ENCODE measurements around the gene SLX9. TPM values are rescaled to one million over a fixed set of nuclear protein-coding genes. Genes with fewer than 3 reads are reported as not detected.

Gene SLX9
- total RNA-seq, 1 donor from 2014 or later, result 83.4 TPM

GRCh38 chr21:44913425-44914175 is 26.2 kb upstream of the SLX9 start:
- no peaks in the 10 kb centered on the region for H3K27me3 Mint-ChIP-seq (ENCODE audit: insufficient read depth)
- H3K36me3 Mint-ChIP-seq (ENCODE audit: low read depth), result peaks cover 36% of the 10 kb centered on the region
- H3K9me3 Mint-ChIP-seq, result no peaks in the 10 kb centered on the region
- H3K4me3 Mint-ChIP-seq, result peak overlapping the region; percentile 85
- intact Hi-C loops (cut with micrococcal nuclease), result loop anchor here (1.0 kb wide), 2 partner anchors 13 to 38 kb away; no protein-coding TSS in a partner anchor
- H3K27ac Mint-ChIP-seq, result peak overlapping the region; percentile 99
- peaks cover 81% of the 10 kb centered on the region for H3K4me1 Mint-ChIP-seq (ENCODE audit: low read depth)
- no peak for DNase-seq (ENCODE audit: low spot score)

- Mint-ChIP-seq H3K4me1 (ENCODE audit: low read depth) (peaks cover 78% of the 10 kb centered on the region), H3K27me3 (ENCODE audit: insufficient read depth) (no peaks in the 10 kb centered on the region), H3K27ac (peak overlapping the region; percentile 99), H3K36me3 (ENCODE audit: low read depth) (peaks cover 33% of the 10 kb centered on the region), H3K9me3 (no peaks in the 10 kb centered on the region), H3K4me3 (peak overlapping the region; percentile 85)
- DNase-seq (ENCODE audit: low spot score), result peak; percentile 72
- intact Hi-C loops (cut with micrococcal nuclease), result loop anchor here (1.0 kb wide), 2 partner anchors 12 to 39 kb away; no protein-coding TSS in a partner anchor
Measured at GRCh38 chr21:44914176-44914874, 25.5 kb upstream of the SLX9 start.

GRCh38 chr21:44916965-44917364 is 22.9 kb upstream of the SLX9 start:
- no peaks in the 10 kb centered on the region for H3K27me3 Mint-ChIP-seq (ENCODE audit: insufficient read depth)
- H3K4me1 Mint-ChIP-seq (ENCODE audit: low read depth), result peaks cover 76% of the 10 kb centered on the region
- DNase-seq (ENCODE audit: low spot score), result no peak
- intact Hi-C loops (cut with micrococcal nuclease), result no loop called here
- peak overlapping the region; percentile 99 for H3K4me3 Mint-ChIP-seq
- no peaks in the 10 kb centered on the region for H3K9me3 Mint-ChIP-seq
- H3K27ac Mint-ChIP-seq, result peak overlapping the region; percentile 31
- H3K36me3 Mint-ChIP-seq (ENCODE audit: low read depth), result peaks cover 32% of the 10 kb centered on the region

- peaks cover 75% of the 10 kb centered on the region for H3K4me1 Mint-ChIP-seq (ENCODE audit: low read depth)
- no peaks in the 10 kb centered on the region for H3K9me3 Mint-ChIP-seq
- intact Hi-C loops (cut with micrococcal nuclease), result no loop called here
- H3K36me3 Mint-ChIP-seq (ENCODE audit: low read depth), result peaks cover 32% of the 10 kb centered on the region
- H3K27ac Mint-ChIP-seq, result peak overlapping the region; percentile 71
- DNase-seq (ENCODE audit: low spot score), result no peak
- H3K27me3 Mint-ChIP-seq (ENCODE audit: insufficient read depth), result no peaks in the 10 kb centered on the region
- H3K4me3 Mint-ChIP-seq, result peak overlapping the region; percentile 99
Measured at GRCh38 chr21:44917446-44918106, 22.3 kb upstream of the SLX9 start.

DNA sequence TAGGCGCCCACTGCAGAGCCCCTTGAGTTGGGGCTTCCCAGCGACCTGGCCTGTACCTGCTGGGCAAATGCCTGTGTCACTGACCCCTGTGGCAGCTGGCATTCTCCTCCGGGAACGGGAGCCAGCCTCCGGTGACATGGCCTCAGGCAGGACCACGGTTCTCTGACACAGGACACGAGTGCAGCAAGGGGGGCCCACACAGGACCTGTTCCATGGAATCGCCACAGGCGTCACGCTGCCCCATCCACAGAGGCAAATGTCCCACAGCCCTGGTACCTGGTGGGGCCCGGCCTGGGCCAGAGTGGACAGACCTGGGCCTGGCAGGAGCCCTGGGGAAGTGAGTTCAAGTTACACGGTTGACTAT is 21.7 kb upstream of the SLX9 start:
- intact Hi-C loops (cut with micrococcal nuclease), result no loop called here
- no peaks in the 10 kb centered on the region for H3K27me3 Mint-ChIP-seq (ENCODE audit: insufficient read depth)
- peaks cover 80% of the 10 kb centered on the region for H3K4me1 Mint-ChIP-seq (ENCODE audit: low read depth)
- peaks cover 35% of the 10 kb centered on the region for H3K36me3 Mint-ChIP-seq (ENCODE audit: low read depth)
- no peak for DNase-seq (ENCODE audit: low spot score)
- no peaks in the 10 kb centered on the region for H3K9me3 Mint-ChIP-seq
- H3K27ac Mint-ChIP-seq, result no peak overlapping the region
- H3K4me3 Mint-ChIP-seq, result peak overlapping the region; percentile 99

- Mint-ChIP-seq H3K27ac (peak overlapping the region; percentile 85), H3K9me3 (no peaks in the 10 kb centered on the region), H3K4me3 (peak overlapping the region; percentile 99), H3K27me3 (ENCODE audit: insufficient read depth) (no peaks in the 10 kb centered on the region), H3K4me1 (ENCODE audit: low read depth) (peaks cover 85% of the 10 kb centered on the region), H3K36me3 (ENCODE audit: low read depth) (peaks cover 35% of the 10 kb centered on the region)
- no peak for DNase-seq (ENCODE audit: low spot score)
- intact Hi-C loops (cut with micrococcal nuclease), result no loop called here
Measured at GRCh38 chr21:44918581-44919033, 21.2 kb upstream of the SLX9 start.

DNA sequence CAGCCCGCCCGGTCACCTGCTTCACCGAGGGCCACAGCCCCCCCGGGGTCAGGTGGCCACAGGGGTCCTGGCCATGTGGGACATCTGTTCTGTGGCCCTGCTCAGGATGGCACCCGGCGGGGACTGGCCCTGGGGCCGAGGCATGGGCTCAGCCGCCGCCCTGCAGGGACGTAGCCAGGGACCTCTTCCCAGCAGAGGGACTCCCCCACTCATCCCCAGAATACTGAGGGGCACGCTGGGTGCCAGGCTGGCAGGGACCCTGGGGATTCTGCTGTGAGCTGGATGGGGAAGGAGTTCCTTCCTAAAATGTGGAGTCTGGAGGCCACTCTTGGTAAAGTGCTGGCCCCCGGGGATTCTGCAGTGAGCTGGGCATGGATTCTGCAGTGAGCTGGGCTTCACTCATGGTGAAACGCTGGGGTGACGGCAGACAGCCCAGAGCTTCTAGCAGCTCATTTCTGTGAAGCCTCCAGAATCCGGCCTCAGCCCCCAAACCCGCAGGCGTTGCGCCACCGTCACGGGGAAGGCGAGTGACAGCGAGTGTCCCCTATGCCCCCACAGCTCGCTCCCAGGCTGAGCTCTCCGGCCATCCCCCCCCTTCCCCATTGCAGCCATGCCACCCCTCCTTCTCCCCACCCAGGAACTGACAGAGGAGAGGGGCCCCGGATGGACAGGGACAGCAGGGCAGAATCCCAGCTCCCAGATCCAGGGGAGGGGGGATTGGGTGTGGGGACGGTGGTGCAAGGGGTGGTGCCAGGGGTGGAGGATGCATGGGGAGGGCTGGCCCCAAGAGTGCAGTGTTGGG is 20.5 kb upstream of the SLX9 start:
- H3K4me3 Mint-ChIP-seq, result peak overlapping the region; percentile 99
- no peaks in the 10 kb centered on the region for H3K9me3 Mint-ChIP-seq
- H3K27ac Mint-ChIP-seq, result peak overlapping the region; percentile 93
- peaks cover 86% of the 10 kb centered on the region for H3K4me1 Mint-ChIP-seq (ENCODE audit: low read depth)
- peaks cover 33% of the 10 kb centered on the region for H3K36me3 Mint-ChIP-seq (ENCODE audit: low read depth)
- intact Hi-C loops (cut with micrococcal nuclease), result no loop called here
- no peaks in the 10 kb centered on the region for H3K27me3 Mint-ChIP-seq (ENCODE audit: insufficient read depth)
- DNase-seq (ENCODE audit: low spot score), result no peak

- no peak for DNase-seq (ENCODE audit: low spot score)
- Mint-ChIP-seq H3K27me3 (ENCODE audit: insufficient read depth) (no peaks in the 10 kb centered on the region), H3K9me3 (no peaks in the 10 kb centered on the region), H3K4me3 (peak overlapping the region; percentile 99), H3K4me1 (ENCODE audit: low read depth) (peaks cover 86% of the 10 kb centered on the region), H3K36me3 (ENCODE audit: low read depth) (peaks cover 33% of the 10 kb centered on the region), H3K27ac (peak overlapping the region; percentile 93)
- intact Hi-C loops (cut with micrococcal nuclease), result loop anchor here (1.0 to 5.0 kb wide), 3 partner anchors 10 to 908 kb away; partner anchors contain the start of gene TRAPPC10
Measured at GRCh38 chr21:44919913-44920693, 19.7 kb upstream of the SLX9 start.

DNA sequence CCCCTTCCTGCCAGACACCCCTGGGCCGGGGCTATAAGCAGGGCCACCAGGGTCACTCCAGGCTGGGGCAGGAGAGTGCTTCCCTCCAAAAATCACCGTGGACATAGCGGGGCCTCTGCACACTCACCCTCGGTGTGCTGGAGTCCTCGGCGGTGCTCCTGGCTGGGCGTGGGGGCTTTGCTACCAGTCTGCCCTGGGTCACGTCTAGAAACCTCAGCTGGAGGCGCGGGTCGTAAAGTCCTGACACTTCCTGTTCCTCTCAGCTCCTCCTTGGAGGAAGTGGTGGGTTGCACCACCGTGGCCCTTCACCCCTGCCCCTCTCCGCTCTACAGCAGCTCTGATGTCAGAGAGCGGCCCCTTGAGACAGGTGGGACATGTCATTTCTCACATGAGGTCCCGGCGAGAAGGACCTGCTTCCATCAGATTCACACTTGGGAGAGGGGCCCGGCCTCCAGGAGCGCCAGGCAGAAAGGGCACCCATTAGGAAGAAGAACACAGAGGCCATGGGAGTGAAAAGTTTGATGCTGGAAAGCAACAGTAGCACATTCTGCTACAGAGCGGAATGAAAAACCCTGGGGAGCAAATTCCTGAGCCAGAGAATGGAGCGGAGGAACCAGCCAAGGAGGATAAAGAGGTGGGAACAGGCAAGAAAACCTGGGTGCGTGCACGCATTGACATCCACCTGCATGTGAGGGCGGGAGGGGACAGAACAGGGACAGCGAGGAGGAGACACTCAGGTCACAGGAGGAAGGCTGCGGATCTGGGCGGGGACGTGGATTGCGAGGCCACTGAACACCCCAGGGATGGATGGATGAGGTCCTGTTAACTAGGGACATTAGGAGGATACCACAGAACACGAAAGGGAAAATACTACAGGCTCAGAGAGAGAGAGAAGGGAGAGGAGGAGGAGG is 18.9 kb upstream of the SLX9 start, which contains the start of gene ITGB2:
Gene ITGB2, minus strand, starts transcription at position 206 of the 911 bp plus-strand sequence. CDS start 10,117 bp downstream, outside the sequence.
- Mint-ChIP-seq H3K4me1 (ENCODE audit: low read depth) (peaks cover 84% of the 10 kb centered on the region), H3K36me3 (ENCODE audit: low read depth) (peaks cover 29% of the 10 kb centered on the region), H3K4me3 (peak within 1 kb of the TSS; percentile 99), H3K27me3 (ENCODE audit: insufficient read depth) (no peaks in the 10 kb centered on the region), H3K9me3 (no peaks in the 10 kb centered on the region), H3K27ac (peak within 1 kb of the TSS; percentile 93)
- peak; percentile 56 for DNase-seq (ENCODE audit: low spot score)
- intact Hi-C loops (cut with micrococcal nuclease), result loop anchor here (1.0 to 5.0 kb wide), 3 partner anchors 9 to 909 kb away; partner anchors contain the start of gene TRAPPC10

DNA sequence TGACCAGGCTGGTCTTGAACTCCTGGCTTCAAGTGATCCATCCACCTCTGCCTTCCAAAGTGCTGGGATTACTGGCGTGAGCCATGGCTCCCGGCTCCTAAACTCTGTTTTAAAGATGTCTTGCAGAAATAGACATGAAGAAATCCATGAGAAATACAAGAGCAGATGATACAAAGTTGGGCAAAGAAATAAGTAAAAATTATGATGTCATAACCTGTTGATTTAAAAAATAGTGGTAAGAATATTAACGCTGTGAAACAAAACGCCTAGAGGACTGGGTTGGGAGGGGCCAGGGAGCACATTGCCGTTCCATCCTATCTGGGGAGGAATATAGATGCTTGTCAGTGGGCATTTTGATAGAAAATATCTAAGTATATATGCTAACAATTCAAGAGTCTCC is 17.9 kb upstream of the SLX9 start:
- H3K36me3 Mint-ChIP-seq (ENCODE audit: low read depth), result peaks cover 27% of the 10 kb centered on the region
- DNase-seq (ENCODE audit: low spot score), result no peak
- intact Hi-C loops (cut with micrococcal nuclease), result loop anchor here (2.0 to 5.0 kb wide), 3 partner anchors 17 to 910 kb away; partner anchors contain the start of gene TRAPPC10
- H3K4me1 Mint-ChIP-seq (ENCODE audit: low read depth), result peaks cover 84% of the 10 kb centered on the region
- peak overlapping the region; percentile 75 for H3K27ac Mint-ChIP-seq
- H3K4me3 Mint-ChIP-seq, result peak overlapping the region; percentile 99
- no peaks in the 10 kb centered on the region for H3K27me3 Mint-ChIP-seq (ENCODE audit: insufficient read depth)
- H3K9me3 Mint-ChIP-seq, result no peaks in the 10 kb centered on the region
